HG02852 (cell line): ENCODE measurements around the gene ASGR1.

ENCODE experiments used
- ATAC-seq: cut with Tn5 transposase; IDR thresholded peaks from one replicate; pipeline ENCODE4 v1.9.1; 2021; ENCODE audit warnings: mild to moderate bottlenecking, moderate library complexity; ENCODE audit not compliant: unreplicated experiment

The ASGR1 gene

DNA sequence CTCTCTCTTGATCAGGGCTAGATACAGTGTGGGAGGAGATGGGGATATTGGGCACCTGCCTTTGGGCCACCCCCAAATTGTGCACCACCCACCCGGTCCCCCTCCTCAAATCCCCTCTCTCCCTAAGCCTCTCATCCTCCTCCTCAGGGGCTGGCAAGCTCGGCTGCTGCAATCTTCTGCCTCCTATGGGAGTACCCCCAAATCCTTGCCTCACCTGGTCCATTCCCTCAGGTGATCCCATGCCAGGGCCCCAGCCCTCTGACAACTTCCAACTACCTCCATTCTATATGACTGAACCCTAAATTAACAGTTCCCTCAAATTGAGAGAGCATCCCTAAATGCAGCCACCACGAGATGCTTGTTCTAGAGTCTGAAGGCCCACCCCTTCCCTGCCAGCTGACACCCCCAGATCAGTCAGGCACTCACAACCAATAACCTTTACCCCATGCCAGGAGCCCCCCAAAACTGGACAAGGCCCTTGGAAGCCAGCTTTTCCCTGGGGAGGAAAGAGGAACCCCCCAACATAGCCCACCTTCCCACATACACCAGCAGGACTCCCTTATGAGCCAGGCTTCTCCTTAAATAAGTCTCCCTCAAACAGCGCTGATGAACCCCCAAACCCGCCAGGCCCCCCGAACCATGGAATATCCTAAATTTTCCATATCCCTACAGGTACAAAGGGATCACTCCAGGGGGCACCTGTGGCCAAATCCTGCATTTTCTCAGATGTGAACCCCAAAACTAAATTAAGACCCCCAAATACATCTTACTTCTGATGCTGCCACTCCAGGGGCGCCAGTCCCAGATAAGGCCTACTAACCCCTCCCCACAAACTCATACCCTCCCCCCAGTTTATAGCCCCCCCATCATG is 37.3 kb upstream of the ASGR1 start:
- no peak for ATAC-seq

DNA sequence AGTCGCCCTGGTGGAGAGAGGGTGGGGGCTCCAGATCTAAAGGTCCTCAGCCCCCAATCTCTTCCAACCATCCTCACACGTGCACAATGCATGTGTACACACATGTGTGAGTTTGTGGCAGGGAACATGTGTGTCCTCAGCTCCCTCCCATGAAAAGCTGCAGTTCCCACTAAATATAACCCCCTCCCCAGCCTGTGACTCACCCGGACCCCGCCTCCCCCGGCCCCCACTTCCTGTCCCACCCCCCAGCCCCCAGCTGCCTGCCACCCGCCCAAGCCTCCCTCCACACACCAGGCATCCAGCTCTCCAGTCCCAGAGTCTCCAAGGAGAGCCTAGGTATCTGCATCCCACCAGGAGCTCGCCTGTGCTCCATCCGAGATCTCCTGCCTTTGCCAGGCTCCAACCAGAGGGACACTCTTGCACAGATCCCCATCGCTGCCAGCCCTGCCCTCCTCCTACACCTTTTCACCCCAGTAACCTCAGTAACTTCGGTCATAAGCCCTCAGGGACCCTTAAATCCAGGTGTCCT is 36.5 kb upstream of the ASGR1 start:
- no peak for ATAC-seq

DNA sequence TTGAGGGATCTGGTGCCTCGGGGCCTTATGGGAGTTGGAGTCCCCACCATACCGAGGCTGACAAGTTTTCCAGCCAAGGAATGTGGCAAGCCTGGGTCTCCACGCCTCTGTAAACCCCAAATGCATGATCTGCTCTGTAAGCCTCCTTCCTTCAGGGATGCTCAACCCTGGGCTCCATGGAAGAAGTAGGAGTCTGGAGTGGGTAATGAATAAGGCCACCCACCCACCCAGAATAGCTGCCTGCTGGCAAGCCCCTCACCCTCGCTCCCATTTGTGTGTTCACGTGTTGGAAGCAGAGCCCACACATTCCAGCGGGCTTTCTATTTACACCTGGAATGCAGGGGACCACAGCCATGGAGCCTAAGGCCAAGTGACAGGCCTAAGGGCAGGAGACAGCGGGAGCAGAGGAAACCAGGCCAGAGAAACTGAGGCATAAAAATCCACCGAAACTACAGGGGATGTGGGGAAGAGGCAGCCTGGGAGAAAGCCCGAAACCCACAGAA is 36.0 kb upstream of the ASGR1 start:
- ATAC-seq, result no peak

DNA sequence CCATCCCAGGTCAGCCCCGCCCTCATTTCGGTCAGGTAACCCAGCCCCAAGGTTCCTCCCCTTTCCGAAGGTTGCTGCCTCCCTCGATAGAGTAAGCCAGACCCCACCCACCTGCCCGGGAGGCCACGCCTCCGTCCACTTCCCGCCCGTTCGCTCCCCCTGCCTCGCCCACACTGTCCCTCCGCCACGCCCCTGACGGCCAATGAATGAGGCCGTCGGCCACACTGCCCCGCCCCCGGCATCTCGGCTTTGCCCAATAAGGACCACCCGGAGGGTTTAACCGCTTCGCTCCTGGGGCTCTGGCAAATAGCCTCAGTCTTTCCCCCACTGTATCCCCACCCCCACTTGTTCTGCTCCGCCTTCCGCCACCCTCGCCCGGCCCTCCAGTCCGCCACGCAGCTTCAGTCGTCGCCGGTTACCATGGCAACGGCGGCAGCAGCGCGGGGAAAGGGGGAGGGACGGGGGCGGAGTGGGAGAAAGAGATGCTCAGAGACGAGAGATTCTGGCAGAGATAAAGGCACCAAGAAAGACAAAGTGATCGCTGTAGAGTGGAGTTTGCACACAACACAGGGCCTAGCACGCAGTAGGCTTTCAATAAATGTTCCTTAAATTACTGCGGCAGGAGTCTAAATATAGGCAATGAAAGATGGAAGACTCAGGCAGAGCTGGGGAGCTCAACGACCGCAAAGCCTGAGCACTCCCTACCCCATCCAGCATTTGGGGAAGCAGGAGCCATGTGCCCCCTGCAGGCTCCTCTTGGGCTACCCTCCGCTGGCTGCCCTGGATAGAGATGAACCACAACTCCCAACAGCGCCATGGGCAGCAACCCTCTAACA is 35.3 kb upstream of the ASGR1 start:
- ATAC-seq, result peak; percentile 73

DNA sequence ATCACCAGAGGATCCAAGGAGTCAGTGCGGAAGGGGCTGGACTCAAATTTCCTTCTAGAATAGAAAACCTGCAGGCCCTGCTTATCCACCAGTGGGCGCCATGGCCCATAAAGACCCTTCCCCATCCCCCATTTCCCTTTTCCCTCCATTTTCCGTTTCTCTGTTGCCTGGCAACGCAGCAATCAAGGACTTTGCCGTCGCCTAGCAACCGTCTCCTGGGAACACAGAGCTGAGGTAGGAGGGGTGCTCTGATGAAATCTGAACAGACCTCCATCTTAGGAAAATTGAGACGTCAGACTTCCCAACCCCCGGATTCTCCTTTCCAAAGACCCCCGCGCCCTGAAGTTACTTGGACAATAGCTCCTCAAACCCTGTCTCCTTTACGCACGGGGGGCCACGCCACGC is 34.7 kb upstream of the ASGR1 start:
- no peak for ATAC-seq

DNA sequence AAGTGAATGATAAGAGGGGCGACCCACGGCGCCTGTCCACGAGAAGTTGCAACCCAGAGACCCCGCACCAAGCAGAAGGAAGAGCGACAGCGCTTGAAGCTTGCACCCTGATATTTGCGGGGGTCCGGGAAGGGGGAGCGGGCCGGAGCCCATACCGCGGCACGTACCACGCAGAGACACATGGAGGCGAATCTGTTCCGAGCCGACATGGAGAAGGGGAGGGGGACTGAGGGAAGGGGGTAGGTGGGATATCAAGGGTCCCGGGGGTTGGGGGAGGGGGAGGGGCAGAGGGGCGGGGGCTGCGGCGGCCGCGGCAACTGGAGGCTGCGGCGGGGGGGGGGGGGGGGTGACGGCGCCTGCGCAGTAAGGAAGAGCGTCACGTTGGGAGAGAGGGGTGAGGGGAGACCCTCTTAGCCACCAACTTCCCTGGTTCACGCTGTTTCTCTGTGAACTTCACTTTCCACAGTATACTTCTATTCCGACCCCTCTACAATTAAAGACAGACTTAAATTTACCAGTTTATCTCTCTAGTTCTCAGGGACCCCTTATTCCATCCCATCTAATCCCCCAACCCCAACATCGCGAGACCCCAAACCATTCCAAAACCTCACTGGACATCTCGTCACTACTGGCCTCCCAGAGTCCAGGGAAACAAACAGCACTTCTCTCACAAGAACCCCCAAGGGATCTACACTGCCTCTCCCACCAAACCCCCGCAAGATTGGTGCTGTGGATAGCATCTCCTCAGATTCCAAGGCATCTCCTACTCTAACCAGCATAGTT is 32.5 kb upstream of the ASGR1 start:
- no peak for ATAC-seq

DNA sequence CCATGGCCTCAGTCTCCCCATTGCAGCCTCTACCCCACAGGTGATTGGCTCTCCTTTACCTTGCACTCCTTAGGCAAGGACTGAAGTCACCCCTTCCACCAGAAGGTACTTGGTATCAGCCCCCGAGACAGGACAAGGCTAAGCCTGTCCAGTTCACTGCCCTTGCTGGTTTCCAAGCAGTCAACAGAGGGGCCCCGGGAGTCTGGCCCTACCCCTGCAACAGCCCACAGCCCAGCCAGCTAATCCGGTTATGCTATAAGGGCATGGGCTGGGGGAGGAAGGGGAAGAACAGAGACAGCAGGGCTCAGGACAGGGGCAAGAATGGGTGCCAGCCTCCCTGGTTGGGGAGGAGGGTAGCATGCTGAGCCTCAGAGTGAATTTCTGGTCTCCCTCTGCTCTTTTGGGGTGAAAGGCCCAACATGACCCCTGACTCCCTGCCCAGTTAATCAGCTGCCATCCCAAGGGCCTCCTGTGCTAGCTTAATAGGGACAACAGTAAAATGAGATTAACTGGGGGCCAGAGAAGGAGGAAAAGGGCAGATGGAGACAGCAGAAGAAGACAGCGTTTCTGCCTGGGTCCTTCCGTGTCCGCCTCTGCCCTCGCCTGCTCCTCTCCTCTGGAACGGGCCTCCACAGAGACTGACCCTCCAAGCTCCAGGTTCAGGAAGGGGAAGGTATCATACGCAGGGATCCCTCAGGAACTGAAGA is 29.7 kb upstream of the ASGR1 start:
- no peak for ATAC-seq

DNA sequence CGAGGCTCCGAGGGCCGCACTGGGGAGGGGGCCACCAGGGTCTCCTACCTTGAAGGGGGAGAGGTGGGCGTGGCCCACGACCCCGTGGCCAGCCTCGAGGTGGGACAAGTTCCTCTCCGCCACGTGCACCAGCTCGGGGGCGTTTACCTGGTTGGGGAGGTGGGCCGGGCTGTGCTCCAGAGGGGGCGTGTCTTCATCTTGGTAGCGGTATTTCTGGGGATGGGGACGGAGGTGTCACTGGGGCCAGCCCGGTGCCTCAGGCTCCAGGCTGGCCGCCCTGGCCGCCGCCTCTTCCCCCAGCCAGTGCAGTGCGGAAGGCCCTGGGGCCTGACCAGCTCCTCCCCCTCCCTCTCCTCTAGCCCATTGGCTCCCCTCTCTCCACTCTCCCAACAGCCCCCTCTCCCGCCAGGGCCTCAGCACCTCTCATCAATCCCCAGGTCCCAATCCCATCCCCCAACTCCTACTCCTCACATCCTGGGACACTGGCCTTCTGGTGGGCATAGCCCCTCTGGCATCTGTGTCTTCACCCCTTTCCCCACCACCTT is 28.9 kb upstream of the ASGR1 start:
- ATAC-seq, result no peak

DNA sequence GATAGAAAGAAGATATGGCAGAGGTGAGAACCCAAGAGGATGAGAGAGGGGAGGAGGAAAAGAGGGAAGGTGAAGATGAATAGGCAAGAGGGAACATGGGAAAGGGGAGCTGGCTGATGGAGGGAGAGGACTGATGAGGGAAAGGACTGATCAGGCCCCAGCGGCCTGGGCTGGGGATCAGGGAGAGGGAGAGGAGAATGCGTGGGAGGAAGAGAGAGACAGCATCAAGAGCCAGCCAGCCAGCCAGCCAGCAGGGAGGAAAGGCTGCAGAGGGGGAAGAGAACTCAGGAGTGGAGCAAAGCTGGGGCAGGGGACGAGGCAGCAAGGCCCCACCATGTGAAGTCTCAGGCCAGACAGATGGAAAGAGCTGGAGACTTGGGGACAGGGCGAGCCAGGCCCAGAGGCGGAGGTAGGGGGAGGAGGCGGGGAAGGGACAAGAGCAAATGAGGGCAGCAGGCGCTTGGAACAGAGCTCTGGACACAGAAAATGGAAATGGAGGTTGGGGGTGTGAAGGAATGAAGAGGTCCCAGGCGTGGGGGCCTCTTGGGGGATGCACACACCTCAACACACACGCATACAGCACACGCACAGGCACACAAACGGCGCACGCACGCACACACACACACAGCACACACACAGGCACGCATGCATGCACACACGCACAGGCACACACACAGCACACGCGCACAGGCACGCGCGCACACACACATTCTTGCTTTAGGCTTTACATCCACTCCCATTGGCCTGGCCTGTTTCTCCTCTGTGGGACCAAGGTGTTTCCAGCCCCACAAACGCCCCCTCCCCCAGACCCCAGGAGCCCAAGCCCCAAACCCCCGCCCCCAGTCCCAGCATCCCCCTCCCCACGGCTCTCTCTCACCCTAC is 28.2 kb upstream of the ASGR1 start:
- ATAC-seq, result no peak

DNA sequence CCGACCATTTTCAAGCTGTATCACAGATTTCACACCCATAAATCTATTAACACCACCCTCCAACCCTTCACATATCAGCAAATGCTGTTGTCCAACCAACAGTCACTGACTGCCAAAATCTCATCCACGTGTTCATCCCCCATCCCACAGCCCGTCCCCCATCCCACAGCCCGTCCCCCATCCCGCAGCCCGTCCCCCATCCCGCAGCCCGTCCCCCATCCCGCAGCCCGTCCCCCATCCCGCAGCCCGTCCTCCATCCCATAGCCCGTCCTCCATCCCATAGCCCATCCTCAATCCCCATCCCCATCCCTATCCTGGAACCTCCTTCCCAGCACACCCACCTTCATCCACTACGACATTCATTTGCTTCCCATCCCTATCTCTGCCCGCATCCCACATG is 26.4 kb upstream of the ASGR1 start:
- no peak for ATAC-seq

DNA sequence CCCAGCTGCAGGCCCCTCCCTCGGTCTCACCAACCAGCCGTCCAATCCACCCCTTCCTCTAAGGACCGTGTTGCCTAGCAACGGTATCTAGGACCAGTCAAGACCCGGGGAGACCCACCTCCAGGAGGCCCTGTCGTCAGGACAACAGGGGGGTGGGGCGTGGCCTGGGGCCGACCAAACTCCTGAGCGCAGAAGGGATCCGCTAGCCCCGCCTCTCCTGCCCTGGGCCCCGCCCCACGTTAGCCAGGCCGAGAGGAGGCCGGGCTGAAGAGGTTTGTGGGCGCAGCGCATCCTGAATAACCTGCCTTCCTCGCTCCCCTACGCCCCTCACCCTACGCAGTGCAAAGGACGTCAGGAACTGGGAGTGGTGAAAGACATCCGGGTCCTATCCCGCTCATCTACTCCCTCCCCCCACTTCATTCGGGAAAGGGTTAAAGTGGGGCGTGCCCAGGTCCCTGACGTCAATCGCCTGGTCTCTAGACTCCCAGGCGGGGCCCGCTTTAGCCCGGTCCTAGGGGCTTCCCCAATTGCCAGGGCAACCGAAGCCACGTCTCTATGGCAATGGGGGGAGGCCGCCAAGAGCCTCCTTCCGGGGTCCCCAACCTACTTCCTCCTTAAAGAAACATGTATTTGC is 25.8 kb upstream of the ASGR1 start:
- ATAC-seq, result peak; percentile 76

DNA sequence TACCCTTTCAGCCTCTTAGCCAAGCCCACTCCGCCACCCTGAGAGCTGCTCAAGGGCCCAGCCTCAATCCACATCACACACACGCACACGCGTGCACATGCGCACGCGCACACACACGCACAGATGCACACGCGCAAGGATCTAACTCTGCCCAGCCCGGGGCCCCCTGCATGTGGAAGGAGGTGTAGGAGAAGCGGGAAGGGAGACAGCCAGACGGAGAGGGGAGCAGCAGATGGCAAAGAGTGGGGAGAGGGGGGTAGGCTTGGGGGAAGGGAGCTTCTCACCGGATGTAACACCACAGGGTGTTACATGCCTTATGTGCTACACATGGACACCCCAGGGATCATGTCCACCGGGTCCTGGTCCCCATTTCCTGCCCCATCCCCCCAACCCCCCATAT is 25.2 kb upstream of the ASGR1 start:
- ATAC-seq, result no peak

DNA sequence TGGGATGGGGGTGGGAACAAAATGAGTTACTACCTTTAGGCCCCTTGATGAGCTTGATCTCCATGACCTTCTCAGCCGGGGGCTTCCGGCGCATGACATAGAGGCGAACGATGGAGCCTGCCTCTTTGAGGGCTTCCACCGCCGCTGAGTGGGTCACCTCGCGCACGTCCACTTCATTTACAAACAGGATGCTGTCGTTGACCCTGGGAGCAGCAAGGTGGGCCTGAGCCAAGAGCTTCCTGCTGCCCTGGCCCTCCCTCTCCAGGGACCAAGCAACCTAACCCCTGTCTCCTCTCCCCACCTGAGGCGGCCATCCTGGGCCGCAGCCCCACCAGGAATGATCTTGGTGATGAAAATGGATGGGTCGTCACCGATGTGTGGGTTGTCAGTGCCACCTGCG is 24.2 kb upstream of the ASGR1 start:
- no peak for ATAC-seq

DNA sequence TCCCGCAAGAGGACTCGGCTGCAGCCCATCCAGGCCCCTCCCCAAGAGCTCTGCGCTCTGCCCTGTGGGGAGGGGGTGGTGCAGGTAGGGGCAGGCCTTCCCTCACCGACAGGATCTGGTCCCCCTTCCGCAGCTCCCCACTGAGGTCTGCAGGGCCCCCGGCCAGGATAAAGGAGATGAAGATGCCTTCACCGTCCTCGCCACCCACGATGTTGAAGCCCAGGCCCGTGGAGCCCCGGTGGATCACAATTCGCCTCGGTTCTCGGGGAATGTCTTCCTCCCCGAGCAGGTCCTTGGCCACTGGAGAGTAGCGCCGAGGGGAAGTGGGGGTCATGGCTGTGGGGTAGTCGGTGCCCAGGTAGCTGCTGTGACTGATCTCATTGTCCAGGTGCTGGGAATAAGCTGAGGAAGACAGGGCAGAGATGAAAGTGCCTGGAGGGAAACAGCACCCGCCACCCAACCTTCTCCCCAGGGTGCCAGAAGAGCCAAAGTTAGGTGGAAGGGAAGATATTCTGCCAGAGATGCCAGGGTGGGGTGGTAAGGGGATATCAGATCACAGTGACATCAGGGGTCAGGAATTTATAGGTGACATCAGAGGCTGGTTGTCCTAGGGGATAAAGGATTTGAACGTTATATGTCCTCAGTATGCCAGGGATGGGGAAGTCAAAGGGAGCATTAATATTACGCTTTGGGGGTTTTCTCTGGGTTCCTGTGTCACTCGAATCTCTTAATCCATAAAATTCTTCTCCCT is 17.7 kb upstream of the ASGR1 start:
- no peak for ATAC-seq

DNA sequence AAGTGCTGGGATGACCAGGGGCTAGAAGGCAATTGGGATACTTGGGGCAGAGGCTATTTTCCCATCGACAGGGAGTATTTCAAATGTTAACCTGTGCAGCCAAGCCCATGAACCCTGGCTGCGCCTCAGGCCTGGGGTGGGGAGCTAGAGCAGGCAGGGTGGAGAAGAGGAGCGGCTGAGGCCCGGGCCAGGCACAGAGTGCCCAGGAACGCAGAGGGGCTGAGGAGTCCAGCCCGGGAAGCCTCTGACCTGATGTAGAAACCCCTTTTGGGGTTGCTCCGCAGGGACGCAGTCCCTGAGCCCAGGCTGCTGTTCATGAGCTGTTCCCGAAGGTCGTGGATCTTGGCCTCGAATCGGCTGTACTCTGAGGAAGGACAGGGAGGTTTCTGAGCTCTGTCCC is 16.8 kb upstream of the ASGR1 start:
- ATAC-seq, result no peak

DNA sequence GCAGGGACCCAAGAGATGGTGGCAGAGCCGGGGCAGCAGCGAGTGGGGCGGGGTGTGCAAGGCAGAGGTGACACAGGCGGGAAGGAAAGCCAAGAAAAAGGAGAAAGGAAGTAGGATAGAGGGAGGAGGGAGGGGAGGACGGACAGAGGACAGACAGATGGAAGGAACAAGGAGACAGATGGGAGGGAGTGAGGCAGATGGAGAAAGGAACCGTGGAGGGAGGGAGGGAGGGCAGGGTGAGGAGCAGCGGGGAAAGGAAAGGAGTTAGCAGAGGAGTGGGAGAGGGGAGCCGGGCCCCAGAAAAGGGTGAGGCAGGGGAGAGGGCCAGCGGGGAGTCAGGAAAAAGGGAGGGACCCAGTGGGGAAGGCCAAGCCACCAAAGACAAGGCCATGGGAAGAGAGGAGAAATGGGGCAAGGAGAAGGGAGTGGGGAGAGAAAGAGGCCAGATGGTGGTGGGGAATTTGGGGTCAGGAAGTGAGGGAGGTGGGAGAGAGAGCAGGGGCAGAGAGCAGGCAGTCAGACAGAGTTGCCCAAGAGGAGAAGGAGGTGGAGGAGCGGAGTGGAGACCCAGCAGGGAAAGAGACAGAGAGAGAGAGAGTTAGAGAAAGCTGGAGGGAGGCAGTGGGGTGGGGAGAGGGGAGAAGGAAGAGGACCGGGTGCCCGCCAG is 13.2 kb upstream of the ASGR1 start:
- ATAC-seq, result no peak

DNA sequence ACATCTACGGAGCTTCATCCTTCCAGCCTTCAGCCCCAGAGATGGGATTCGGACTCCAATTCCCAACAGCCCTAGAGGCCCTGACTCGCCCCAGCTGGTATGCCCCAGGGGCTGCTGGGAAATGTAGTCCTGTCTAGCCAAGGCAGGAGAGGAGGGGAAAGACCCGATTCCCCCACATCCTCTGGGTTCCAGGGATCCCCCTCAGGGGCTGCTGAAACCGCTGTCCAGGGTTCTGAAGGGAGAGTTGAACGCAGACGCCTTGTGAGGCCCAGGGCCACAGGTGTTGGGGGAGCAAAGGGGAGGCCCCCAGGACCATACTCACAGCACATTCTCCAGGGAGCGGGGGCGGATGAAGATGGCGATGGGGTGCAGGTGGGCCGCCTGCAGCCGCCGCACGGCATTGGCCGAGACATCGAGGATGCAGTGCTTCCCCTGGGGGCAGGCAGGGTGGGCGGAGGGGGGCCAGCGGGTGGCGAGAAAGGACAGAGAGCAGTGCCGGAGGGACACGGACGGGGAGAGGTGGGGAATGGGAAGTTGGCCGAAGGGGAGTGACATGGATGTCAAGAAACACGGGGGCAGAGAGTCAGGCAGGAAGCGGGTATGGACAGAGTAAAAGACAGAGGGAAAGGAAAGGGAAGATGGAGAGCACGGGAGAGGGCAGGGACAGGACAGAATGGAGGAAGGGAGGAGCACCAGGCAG is 12.6 kb upstream of the ASGR1 start:
- no peak for ATAC-seq
